H54 (cell line): Measurements from ENCODE around the gene DCTN2.
"Not testable (repeated sequence)": the region's sequence is repeated elsewhere in the genome, so short reads cannot be mapped to it uniquely, and the experiment has no call there.

Source experiments
- DNase-seq: peaks from one replicate; pipeline ENCODE4 v3.0.0; 2011; ENCODE audit warnings: low spot score, mixed read lengths; ENCODE audit not compliant: insufficient read length
- FAIRE-seq: peaks from 3 replicates; lab custom pipeline; 2011; peaks lifted over from hg19 to GRCh38; lab: Jason Lieb, UNC
- POLR2A ChIP-seq: IDR thresholded peaks from 2 replicates; pipeline ENCODE4 v1.6.1; 2011; ENCODE audit warnings: low read depth, mild to moderate bottlenecking, low read length

Gene DCTN2

GRCh38 chr12:57497223-57498131 is 49.5 kb downstream of the DCTN2 start:
- no peak for TF ChIP-seq POLR2A
- no peak for DNase-seq
- FAIRE-seq = no peak

GRCh38 chr12:57496822-57497221 is 50.2 kb downstream of the DCTN2 start:
- no peak for DNase-seq
- no peak for TF ChIP-seq POLR2A
- FAIRE-seq = no peak

- FAIRE-seq, DNase-seq: not testable (repeated sequence)
These were observed 51.8 kb downstream of the DCTN2 start for GRCh38 chr12:57495051-57495701.

- no peak for DNase-seq
- TF ChIP-seq POLR2A = no peak
- FAIRE-seq = no peak
These were observed 55.4 kb downstream of the DCTN2 start for GRCh38 chr12:57491393-57492280.

- no peak for FAIRE-seq
- no peak for DNase-seq
- TF ChIP-seq POLR2A = no peak
These were observed 56.9 kb downstream of the DCTN2 start for GRCh38 chr12:57490126-57490525.

- DNase-seq (no peak), FAIRE-seq (no peak)
- no peak for TF ChIP-seq POLR2A
These were observed 57.8 kb downstream of the DCTN2 start for GRCh38 chr12:57489157-57489641.

GRCh38 chr12:57488402-57489156 is 58.4 kb downstream of the DCTN2 start:
- no peak for TF ChIP-seq POLR2A
- DNase-seq = no peak
- no peak for FAIRE-seq

- DNase-seq (peak; percentile 88), FAIRE-seq (no peak)
- peak; percentile 83 for TF ChIP-seq POLR2A
These were observed 59.2 kb downstream of the DCTN2 start, which contains the start of gene MARS1 for GRCh38 chr12:57487597-57488401. Gene MARS1, plus strand, starts transcription at chr12:57488068. Its CDS starts 23 bp downstream, at chr12:57488091.

GRCh38 chr12:57487055-57487596 is 59.9 kb downstream of the DCTN2 start:
- DNase-seq = no peak
- TF ChIP-seq POLR2A = no peak
- no peak for FAIRE-seq

- TF ChIP-seq POLR2A = no peak
- FAIRE-seq (no peak), DNase-seq (no peak)
These were observed 61.3 kb downstream of the DCTN2 start for GRCh38 chr12:57485695-57486094.

- no peak for DNase-seq
These were observed 63.5 kb downstream of the DCTN2 start for GRCh38 chr12:57483466-57483865.

GRCh38 chr12:57481671-57482070 is 65.3 kb downstream of the DCTN2 start:
- DNase-seq = no peak
- no peak for TF ChIP-seq POLR2A
- no peak for FAIRE-seq

More at GRCh38 chr12:57483466-57483865, 63.5 kb downstream of the DCTN2 start:
- TF ChIP-seq POLR2A = no peak
- no peak for FAIRE-seq
